GM21619 (cell line): Measurements from ENCODE around the gene CPEB4.
A peak's percentile ranks its signal among the peaks of the same experiment; 100 is the strongest.

Source experiments
- ATAC-seq: cut with Tn5 transposase; IDR thresholded peaks from one replicate; pipeline ENCODE4 v1.9.1; 2021; ENCODE audit not compliant: unreplicated experiment

Gene CPEB4

DNA sequence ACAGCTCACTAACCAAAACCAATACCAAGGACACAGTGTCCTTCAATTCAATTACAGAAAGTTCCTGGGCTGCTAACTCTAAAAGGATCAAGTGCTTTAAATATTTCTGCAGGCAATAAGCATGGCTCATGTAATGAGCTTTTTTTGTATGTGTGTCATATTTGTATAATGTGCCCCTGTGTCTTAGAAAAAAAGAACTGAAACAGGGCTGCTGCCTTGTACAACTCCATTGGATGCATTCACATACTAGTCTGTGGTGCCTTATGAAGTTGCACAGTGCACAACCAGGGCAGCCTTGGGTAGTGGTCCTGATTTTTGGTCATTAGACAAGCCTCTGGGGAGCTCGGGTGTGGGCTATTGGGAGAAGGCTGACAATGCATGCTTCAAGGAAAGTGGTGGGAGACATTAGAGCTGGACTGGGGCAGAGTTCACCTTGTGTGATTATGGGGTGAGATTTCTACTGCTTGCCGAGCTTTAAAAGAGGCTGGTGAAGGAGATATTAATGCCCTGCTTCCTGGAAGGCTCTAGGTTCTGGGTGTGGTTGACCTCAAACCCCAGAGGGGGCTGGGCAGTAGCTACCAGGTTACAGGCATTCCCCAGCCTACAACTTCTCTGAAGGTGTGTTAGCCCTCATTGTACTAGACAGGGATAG, 3.6 kb upstream of the CPEB4 start:
- no peak for ATAC-seq

DNA sequence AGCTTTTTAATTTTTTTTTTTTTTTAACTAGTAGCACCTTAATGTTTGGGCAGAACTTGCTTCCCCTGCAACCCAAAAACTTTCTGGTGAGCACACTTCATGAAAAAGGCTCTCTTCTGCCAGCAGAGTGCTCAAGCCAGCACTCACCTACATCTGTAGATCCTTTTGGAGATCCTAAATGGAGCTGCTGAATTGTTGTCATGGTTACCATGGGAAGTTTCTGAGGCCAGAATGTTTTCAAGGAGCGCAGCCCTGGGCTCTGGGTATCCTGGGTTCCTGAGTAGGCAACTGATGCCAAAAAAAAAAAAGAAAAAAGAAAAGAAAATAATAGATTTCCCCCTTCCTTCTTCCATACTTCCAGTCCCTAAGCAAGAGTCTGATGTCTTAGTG, 3.1 kb upstream of the CPEB4 start:
- no peak for ATAC-seq

DNA sequence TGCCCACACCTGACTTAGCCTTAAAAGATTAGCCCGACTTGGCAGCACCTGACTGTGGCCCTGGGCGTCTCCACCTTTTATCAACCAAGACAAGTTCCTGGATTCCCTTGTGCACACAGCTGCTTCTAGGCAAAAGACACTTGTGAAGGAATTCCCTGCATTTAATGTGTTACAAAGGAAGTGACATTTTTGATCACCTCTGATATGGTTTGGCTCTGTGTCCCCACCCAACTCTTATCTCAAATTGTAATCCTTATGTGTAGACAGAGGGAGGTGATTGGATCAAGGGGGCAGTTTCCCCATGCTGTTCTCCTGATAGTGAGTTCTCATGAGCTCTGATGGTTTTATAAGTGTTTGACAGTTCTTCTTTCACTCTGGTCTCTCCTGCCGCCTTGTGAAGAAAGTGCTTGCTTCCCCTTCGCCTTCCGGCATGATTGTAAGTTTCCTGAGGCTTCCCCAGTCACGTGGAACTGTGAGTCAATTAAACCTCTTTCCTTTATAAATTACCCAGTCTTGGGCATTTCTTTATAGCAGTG, 2.6 kb upstream of the CPEB4 start:
- no peak for ATAC-seq

DNA sequence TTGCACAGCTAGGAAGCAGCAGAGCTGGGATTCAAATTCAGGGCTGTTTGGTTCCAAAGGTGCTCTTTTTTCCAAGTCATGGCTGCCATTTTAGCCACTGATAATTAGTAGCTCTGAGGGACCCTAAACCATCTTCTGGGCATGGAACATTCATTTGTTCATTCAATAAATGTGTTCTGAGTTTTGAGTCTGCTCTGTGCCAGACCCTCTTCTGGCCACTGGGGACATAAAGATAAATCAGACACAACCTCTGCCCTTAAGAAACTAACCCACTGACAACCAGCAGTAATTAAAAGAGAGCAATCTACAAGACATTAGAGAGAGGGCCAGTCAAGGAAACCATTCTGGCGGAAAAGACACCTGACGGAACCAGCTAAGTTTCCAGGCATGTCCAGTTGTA, 2.0 kb upstream of the CPEB4 start:
- no peak for ATAC-seq

DNA sequence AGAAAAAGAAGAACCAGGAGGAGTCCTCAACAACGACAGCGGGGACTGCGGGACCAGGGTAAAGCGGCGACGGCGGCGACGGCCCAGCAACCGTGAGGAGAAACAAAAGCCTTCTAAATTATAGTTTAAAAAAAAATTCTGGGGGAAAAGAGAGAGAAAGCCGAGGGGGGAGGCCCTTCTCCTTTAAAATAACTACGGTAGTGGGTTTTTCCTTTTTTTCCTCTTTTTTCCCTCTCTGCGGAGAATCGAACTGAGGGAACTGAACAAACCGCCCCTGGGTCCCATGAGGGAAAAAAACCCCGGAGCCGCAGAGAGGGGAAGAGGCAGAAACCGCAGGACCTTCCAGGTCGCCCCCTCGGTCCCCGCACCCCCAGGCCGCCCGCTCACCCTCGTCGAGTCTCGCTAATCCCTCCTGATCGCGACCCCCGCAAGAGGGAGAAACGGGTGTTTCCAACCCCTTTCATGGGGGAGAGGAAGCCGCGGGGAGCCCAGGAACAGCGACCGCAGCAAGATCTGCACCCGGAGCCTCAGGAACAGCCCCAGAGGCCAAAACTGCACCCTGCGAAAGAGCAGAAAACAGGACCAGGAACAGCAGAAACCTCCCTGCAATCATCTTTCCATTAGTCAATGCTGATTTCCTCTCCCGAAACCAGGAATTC, 453 bp downstream of the CPEB4 start:
- no peak for ATAC-seq

DNA sequence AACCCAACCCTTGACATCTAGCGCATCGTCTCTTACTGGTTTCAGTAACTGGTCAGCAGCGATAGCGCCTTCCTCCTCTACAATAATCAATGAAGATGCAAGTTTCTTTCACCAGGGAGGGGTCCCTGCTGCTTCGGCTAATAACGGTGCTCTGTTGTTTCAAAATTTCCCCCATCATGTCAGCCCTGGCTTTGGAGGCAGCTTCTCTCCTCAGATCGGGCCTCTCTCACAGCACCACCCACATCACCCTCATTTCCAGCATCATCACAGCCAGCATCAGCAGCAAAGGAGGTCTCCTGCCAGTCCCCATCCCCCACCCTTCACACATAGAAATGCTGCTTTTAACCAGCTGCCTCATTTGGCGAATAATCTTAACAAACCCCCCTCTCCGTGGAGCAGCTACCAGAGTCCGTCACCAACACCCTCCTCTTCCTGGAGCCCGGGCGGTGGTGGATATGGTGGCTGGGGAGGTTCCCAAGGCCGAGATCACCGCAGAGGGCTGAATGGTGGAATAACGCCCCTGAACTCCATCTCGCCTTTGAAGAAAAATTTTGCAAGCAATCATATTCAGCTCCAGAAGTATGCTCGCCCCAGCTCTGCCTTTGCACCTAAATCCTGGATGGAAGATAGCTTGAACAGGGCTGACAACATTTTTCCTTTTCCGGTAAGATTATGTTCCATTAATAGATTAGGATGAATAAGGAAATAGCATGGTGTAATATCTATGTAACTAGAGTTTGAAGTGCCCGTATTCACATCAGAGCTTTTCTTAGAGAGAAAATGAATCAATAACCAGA, 2.2 kb downstream of the CPEB4 start:
- no peak for ATAC-seq

DNA sequence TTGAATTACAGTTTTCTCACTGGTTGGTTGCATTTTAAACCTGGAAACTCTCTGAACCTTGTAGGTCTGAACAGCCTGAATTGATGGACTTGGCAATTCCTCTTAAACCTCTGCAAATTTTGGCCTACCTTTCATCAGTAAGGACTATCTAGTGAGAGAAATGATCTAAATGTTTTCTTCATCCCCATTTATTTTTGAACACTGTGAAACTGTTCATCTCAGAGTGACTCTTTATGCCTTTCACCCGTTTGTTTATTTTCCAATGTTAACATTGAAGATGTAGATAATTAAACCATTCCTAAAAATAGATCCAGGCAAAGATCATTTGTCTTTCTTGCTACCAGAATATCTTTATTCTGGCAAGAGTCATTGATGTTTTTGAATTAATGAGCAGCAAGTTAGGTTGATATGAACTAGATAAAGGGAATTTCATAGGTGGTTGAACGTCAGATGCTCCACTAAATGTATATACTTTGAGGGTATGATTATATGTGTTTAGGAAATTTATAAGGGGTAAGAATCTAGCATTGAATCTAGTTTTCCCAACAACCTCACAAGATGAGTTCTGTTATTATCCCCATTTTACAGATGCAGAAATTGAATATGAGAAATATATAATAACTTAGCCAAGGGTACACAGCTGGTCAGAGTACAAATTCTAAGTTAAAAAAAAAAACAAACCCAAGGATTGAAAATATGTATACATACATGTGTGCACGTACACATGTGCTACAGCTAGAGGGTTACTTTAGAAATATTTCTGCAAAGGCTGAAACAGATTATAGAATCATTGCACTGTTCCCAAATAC, 3.4 kb downstream of the CPEB4 start:
- no peak for ATAC-seq

DNA sequence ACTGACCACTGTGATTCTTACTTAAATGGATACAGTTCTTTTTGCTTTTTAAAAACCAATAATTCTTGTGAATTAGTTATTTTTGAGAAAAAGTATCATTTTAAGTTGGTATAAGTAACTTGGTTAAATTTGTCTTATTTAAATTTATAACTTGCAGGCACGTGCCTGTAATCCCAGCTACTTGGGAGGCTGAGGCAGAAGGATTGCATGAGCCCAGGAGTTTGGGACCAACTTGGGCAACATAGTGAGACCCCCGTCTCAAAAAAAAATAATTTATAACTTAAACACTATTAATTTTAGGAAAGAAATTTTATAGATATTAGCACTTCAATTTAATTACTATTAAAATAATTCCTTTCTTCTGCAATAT, 5.0 kb downstream of the CPEB4 start:
- no peak for ATAC-seq

DNA sequence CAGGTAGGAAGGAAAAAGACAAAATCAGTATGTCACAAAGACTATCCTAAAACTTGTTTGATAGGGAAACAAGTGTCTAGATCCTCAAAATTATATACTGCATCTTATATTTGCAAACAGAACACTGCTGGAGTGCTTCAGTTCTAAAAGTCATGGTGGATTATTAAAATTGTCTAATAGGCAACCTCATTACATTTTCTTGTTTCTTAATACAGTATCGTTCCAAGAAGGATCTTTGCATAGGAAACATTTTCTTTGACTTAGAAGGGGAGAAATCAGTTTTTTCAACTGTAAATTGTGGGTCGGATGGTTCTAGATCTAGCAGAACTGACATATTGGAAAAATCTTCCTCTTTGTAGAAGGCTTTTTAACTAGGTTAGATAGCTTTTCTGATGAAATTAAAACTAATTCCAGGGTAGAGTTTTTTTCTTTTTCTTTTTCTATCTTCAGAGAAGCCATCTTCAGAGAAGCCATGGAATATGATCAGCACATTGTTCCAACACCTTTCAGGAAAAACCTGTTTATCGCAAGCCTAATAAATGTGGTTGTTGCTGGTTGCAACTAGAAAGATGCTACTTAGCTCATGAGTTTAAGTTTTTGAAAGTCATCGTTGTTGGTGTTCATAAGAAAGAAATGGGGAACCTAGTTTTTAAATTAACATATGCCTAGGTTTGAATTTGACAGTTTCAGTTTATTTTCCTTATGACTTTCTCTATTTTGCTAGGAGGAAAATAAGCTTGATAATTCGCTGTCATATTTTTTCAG, 7.4 kb downstream of the CPEB4 start:
- no peak for ATAC-seq

DNA sequence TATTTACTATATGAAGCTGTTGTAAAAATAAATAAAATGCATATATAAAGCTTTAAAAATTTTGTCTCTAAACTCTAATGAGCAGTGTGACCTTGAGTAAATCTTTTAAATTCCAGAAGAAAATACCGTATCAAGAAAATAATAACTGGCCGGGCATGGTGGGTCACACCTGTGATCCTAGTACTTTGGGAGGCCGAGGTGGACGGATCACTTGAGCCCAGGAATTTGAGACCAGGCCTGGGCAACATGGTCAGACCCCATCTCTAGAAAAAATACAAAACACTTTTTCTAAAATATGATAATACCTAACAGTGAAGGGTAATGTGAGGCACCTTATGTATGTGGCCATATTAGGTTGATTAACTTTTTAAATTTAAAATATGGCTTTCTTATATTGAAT, 8.5 kb downstream of the CPEB4 start:
- ATAC-seq = no peak

DNA sequence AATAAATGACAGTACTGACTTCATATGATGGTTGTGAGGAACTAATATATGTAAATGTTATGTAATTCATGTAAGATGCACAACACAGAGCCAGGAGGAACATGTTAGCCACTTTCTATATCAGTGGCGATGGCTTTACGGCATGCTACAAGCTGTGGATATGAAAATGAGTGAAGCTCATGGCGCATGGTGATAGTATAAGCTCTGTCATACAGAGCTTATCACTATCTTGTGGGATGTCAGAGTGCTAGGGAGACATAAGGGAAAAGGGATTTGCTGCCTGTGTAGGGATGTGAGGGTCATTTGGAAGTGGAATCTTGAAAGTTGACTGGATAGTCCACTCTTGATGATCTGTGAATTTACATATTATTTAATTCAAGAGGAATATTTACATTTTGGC, 13.6 kb downstream of the CPEB4 start:
- ATAC-seq = no peak

DNA sequence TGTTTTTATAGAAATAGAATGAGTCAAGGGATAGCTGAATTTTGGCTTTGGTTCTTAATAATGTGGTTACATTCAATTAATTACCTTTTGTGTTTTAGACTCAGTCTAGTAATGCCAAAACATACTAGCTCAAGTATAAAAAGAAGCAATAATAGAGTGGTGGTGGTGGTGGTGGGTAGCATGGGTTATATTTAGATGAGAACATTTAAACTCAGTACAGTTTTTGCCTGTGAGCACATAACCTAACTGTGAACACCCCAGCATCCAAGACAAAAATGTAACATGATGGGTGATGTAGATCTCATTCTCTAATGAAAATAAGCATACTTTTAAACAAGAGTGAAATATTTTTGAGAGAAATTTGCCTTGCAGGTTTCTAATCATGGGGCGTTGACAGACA, 14.2 kb downstream of the CPEB4 start:
- ATAC-seq = no peak

DNA sequence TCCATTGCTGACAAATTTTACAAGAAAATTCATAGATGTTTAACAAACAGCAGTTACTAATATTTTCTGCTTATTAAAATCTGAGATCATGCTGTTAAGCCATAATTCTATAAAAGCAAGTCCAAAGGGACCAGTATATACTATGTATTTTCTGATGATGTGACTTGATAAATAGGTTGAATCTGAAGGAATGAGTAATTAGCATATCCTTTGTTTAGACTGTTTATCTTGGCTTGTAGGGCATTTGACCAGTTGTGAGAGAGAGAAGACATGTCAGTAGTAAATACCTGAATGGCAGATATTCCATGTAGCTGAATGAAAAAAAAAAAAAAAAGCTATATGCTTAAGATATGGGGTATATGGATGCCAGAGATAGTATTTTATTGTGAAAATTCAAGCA, 14.6 kb downstream of the CPEB4 start:
- ATAC-seq = no peak

DNA sequence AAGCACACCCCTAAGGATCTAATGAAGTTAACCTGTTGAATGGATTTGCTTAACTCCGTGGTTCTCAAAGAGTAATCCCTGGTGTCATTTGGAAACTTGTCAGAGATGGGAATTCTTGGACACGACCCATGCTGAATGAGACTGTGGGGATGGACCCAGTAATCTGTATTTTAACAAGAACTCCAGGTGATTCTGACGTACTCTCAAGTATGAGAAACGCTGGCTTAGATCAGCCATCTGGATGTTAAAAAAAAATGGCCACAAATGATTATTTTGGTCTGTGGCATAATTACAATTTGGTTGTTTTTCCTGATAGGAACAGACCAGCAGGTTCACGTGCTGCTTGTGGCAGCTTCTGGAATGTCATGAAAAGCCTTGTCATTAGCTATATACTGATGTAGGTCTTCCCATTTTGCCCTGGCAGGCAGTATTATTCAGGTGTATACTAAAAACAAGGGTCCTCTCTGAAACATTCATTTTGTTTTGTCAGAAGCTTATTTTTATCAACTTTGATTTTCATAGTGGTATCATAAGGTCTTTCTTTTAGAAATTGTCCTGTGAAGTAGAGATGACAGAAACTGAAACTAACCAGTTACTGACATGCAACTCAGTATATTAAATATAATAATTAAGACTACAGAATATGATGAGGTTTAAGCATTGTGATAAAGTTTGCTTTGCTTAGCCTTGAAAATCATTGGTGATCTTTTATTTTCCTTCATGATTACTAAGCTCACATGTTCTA, 15.4 kb downstream of the CPEB4 start:
- ATAC-seq = peak; percentile 45

DNA sequence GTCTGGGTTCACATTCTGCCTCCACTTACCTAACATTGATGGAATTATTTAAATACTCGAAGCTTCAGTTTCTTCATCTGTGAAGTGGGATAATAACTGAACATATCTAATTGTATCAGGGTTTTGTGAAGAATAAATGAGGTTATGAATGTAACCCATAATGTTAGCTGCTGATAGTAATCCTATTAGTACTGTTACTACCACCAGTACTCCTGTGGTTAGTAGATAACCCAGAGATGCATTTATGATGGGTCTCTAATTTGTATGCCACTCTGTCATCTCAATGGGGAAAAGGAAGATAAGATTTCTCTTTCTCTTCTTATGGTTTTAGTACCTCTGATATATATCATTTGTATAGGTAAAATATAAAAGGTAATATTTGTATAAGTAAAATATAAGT, 16.0 kb downstream of the CPEB4 start:
- no peak for ATAC-seq

DNA sequence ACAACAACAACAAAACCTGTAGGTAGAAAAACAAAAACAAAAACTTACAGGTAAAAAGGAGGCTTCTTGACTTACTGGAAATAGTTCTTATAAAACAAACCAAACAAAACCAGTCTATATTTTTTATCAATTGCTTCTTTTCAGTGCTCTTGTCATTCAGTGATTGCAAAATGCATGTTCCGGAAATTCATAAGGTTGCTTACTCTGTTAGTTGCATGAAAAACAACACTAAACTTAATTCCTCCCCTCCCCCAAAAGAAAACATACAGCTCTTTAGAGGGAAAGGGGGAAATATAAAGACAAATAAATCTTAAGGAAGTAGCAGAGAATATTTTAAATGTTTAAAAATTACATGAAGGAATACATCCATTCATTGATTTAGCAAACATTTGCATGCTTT, 19.1 kb downstream of the CPEB4 start:
- ATAC-seq = no peak

DNA sequence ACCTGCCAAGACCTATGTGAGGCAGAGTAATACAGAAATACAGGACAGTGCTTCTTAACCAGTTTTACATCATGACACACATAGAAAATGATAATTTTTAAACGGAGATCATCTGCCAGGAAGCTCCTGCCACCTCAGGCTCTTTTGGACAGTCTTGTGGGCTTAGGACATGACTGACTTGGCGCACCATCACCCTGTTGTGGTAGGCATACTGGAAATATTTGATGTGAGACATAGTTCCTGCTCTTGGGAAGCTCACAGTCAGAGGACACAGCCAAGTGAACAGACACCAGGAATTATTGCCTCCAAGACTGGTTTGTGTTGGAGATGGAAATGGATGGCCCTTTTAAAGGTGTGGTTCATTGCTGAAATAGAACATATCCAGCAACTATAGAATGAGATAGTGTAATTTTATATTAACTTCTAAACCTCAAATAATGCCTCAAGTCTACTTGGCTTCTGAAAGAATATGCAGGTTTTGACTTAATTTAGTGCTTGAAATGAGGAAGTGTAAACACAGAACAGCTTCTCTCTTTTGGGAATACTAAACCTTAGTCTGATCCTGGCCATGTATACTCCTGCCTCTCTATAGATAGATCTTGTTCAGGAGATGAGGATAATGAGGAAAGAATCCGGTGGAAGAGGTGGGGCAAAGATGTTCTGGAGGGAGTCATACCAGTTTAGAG, 19.7 kb downstream of the CPEB4 start:
- no peak for ATAC-seq

DNA sequence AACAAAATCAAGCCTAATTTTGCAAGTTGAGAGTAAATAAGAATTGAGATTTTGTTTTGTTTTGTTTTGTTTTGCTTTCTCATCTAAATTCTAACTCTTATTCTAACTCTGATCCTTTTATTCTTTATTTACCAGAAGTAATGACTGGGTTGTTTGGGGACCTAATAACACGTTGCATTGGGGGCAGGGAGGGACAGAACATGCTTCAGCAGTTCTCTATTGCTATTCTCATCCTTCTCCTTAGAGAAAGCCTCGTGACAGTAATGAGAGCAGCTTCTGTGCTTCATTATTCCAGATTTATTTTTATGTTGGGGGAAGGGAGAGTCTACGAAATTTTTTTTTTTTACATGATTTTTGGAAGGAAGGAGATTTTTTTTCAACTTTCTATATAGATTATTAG, 21.1 kb downstream of the CPEB4 start:
- ATAC-seq = no peak

DNA sequence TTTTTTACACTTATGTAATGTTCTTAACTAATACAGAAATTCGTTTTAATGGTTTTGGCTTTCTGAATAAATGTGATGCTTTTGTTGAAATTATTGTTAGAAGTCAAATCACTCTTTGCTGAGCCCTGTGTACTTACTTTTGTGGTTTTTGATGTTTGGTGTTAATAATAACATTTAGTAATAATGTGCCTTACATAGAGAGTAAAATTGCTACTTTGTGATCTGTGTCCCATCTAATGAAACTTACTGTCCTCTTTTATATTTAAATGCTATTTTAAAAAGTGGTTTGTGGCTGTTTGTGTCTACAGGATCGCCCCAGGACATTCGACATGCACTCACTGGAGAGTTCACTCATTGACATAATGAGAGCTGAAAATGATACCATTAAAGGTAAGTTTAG, 22.1 kb downstream of the CPEB4 start:
- ATAC-seq = no peak
